GM18499 (cell line): Measurements from ENCODE around the gene SOBP.
"Not testable (repeated sequence)": the region's sequence is repeated elsewhere in the genome, so short reads cannot be mapped to it uniquely, and the experiment has no call there.

Source experiments
- ATAC-seq: cut with Tn5 transposase; IDR thresholded peaks from one replicate; pipeline ENCODE4 v1.9.1; 2021; ENCODE audit warnings: moderate number of reproducible peaks; ENCODE audit not compliant: insufficient read depth, unreplicated experiment

Gene SOBP

GRCh38 chr6:107488174-107488874 is 1.6 kb upstream of the SOBP start:
- ATAC-seq, result no peak

DNA sequence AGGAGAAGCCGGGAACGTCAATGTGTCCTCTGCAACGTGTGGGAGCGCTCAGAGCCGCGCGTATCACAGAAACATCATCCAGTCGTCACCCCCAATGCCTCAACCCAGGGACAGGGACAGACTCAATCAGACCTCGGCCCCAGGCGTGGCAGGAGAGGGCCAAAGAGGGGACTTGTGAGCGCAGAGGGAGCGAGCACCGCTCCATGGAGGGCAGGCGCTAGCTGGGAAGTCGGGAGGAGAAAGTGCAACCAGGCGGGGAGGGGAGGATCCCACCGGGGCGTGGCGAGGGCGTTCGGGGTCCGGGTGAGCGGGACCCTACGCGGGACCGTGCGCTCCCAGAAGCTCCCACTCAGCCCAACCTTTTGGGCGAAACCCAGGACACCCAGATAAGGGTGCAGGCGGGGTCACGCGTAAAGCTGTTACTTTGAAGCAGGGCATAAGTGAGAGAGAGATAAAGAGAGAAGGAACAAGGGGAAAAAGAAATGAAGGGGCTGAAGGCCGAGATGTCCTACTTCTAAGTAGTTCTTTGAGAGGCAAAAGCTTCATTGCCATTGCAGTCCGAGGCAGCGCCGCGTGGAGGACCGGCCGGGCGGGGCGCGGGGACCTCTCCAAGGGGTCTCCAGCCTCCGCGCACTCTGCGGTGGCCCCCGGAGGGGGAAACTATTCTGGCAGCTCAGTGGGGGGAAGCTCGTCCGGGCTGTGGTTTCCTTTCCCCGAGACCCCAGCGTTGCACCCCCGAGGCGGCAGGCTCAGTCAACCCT is 862 bp upstream of the SOBP start:
- ATAC-seq, result no peak

- ATAC-seq, result no peak
These were observed 735 bp downstream of the SOBP start for GRCh38 chr6:107490566-107491137.

- ATAC-seq, result no peak
These were observed 1.3 kb downstream of the SOBP start for GRCh38 chr6:107491138-107491609.

GRCh38 chr6:107491760-107492660 is 2.1 kb downstream of the SOBP start:
- no peak for ATAC-seq

GRCh38 chr6:107493158-107494057 is 3.5 kb downstream of the SOBP start:
- ATAC-seq, result no peak

GRCh38 chr6:107495196-107495643 is 5.3 kb downstream of the SOBP start:
- ATAC-seq, result no peak

DNA sequence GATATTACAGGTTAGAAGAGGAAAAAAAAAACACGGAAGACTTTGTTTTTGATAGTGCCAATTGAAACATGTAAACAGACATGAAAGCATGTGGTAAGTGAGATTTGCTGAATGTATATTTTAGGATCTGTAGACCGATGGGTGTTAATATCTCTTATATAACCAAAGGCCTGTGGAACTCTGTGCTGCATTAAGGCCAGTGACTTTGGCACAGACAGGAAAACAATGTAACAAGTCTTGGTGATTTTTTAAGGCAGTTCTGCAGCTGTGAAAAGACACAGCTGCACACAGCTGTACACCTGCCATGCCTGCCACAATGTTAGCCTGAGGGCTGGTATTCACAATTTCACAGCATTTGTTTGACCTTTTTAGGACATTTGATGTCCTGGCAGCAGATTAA is 6.1 kb downstream of the SOBP start:
- no peak for ATAC-seq

GRCh38 chr6:107496892-107497684 is 7.2 kb downstream of the SOBP start:
- ATAC-seq, result no peak

DNA sequence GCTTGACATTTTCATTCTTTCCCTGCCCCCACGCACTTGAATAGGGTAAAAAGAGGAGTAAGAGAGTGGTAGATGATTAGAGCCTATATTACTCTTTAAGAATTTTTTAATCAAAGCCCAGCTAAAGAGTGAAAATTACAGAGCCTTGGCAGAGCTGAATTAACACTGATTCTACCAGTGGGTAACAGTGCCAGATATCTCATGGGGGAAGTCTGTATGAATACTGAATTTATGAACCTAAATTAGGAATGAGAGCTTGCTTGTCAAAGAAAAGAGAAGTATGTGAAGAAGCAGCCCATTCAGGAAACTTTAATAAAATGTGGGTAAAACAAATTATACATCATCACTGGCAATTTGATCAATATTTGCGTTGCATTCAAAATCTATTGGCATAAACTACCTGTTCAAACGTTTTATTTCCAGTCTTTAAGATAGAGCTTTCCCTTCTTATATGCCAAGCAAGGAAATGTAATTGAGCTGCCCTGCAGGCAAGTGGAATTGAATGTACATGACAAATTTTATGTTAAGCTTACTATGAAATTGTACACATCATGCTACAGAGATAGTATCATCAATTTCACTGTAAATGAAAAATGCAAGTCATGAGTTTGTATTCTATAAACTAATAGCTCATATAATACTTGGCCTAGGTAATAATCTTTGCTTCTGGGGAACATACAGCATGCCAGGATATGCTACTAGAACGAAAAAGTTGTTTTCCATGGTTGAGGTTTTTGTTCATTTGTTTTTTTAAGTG is 14.5 kb downstream of the SOBP start:
- no peak for ATAC-seq

GRCh38 chr6:107506145-107506544 is 16.2 kb downstream of the SOBP start:
- ATAC-seq, result no peak

- no peak for ATAC-seq
These were observed 19.6 kb downstream of the SOBP start for GRCh38 chr6:107509506-107509905.

DNA sequence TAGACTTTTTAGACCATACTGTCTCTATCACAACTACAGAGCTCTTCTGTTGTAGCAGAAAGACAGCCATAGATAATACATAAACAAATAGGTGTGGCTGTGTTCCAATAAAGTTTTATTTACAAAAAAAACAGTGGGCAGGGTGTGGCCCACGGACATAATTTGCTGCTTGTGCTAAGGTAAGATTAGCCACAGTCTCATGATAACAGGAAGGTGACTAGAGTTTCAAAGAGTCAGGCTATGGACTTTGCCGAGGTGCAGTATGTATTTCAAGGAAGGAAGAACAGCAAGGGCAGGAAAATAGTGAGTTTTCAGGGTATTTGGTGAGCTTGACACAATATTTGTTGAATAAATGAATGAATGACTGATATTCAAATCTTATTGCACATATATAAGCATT is 20.2 kb downstream of the SOBP start:
- no peak for ATAC-seq

DNA sequence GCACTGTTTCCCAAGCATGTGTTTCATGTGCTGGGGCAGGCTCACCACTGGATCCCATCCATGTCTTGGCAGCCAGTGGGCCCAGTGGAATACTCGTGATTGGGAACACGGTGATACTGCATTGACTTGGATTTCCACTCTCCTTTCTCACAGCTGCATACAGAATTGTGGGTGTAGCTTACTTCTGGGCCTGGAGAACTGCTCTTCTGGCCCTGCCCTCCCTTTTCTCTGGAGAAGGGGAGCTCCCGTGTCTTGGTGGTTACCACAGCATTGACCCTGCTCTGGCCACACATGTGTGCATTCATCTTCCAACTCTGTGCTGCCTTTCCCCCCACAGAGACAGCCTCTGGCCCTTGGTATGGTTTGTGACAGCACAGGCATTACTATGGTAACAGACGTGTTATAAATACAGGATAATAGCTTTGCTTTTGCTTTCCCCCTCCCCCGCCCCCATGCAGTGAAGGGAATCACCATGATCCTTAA is 21.6 kb downstream of the SOBP start:
- ATAC-seq, result no peak

GRCh38 chr6:107513214-107513613 is 23.3 kb downstream of the SOBP start:
- ATAC-seq, result no peak

- no peak for ATAC-seq
These were observed 26.0 kb downstream of the SOBP start for GRCh38 chr6:107515955-107516354.

DNA sequence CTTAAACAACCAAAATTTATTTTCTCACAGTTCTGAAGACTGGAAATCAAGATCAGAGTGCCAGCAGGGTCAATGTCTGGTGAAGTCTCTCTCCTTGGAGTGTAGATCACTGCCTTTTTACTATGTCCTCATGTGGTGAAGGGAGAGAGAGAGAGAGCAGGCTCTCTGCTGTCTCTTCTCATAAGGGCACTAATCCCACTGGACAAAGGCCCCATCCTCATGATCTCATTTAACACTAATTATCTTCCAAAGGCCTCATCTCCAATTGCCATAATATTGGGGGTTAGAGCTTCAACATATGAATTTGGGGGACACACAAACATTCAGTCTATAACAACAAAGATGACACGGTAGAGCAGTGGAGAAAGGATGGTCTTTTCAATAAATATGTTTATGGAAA is 27.4 kb downstream of the SOBP start:
- ATAC-seq, result no peak

- not testable (repeated sequence) for ATAC-seq
These were observed 29.3 kb downstream of the SOBP start for GRCh38 chr6:107519224-107519623.
